Islet precursor cell (in vitro differentiated cells): ENCODE data around the gene METTL5.

Experiments
- DNase-seq: peaks from one replicate; pipeline ENCODE4 v3.0.0-alpha.2; 2018

METTL5 gene

GRCh38 chr2:169778446-169778845 lies 46.3 kb downstream of the METTL5 start:
- no peak for DNase-seq

DNA sequence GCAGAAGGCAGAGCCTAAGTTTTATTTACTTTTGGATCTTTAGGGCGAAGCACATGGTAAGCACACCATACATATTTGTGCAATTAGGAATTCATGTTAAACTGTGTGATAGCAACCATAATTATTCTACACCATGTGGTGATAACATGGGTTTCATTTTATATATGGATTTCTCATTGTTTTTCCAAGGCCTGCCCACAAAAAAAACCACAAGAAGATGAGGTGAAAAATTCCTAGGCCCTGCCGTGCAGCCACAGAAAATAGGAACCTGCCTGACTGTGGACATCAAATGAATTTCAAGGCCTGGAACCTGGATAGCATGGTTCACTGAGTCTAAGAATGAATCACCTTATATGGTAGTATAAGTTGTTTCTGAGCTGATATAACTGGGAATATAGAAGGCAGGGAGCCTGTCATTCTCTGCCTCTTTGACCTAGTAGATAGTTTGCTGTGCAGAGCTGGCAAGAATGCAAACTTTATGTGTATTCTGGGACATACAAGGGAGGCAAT lies 48.4 kb downstream of the METTL5 start:
- no peak for DNase-seq

- DNase-seq: no peak
These were observed 48.9 kb downstream of the METTL5 start for GRCh38 chr2:169775765-169776164.

DNA sequence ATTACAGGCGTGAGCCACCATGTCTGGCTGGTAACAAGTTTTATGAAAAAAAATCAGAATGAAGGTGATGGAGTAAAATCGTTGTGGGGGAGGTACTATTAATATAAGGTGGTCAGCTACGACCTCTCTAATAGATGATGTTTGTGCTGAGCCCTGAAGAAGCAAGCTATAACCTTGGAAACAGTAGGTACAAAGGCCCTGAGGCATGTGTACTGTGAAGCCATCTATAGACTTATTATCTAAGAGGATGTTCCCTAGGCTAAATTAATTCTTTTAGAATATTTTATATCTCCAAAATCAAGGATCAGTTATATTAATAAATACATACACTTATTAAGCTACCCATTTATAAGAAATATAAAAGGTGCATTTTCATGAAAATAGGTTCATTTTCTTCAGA lies 49.4 kb downstream of the METTL5 start:
- no peak for DNase-seq

- DNase-seq: no peak
These were observed 52.1 kb downstream of the METTL5 start for GRCh38 chr2:169772651-169773050.

- no peak for DNase-seq
These were observed 53.1 kb downstream of the METTL5 start for GRCh38 chr2:169771612-169772011.

DNA sequence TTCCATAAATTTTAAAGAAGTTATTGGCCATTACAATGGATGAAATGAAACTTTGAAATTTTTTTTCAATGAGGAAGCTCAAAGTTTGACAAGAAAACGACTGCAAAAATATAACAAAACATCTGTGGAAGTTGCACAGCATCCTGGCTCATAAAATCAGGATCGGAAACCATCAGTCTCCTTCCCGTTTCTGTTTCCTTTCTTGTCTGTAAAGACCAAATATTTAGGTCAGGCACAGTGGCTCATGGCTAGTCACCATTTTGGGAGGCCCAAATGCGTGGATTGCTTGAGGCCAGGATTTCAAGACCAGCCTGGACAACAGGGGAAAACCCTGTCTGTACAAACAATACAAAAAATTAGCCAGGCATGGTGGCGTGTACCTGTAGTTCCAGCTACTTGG lies 53.7 kb downstream of the METTL5 start:
- no peak for DNase-seq

DNA sequence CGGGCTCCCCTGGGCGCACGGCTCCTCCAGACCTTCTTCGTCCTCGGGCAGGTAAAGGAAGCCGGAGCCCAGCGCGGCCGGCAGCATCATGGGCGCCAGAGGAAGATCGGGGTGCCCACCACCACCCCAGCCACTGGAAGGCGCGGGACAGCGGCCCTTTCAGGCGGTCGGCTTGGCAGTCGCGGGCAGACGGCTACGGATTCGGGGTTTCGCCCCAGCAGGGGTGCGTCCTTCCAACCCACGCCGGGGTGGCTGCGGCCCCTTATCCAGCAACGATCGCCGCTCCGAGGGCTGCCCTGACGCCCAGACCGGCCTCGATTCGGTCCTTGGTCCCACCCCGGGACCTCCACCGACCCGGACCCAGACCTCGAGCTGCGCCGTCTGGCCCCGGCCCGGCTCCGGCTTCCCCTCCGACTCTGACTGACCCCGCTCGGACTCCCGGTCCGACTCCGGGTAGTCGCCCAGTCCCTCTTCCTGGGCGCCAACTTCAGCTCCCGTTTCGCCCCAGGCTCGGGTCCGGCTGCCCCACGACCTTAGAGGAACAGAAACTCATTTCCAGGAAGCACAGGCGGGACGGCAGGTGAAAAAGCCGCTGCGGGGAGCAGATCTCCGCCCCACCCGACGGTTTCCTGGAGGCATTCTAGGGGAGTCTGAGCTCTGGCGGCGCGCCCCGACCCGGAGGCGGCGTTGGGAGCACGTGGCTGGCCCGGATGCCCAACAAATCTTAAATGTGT lies 56.3 kb downstream of the METTL5 start:
- no peak for DNase-seq

GRCh38 chr2:169767243-169767888 lies 57.3 kb downstream of the METTL5 start:
- no peak for DNase-seq

DNA sequence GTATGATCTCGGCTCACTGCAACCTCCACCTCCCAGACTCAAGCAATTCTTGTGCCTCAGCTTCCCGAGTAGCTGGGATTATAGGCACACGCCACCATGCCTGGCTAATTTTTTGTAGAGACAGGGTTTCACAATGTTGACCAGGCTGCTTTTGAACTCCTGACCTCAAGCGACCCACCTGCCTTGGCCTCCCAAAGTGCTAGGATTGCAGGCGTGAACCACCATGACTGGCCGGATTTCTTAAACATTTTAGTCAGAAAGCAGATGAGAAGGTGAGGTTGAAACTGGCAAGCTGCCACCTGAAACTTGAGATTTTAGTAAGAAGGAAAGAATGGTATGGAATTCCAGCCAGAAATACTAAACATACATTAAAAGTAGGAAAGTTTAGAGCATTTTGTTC lies 59.2 kb downstream of the METTL5 start:
- no peak for DNase-seq

GRCh38 chr2:169761970-169762292 lies 62.8 kb downstream of the METTL5 start:
- no peak for DNase-seq
